COLO668 (cell line): ENCODE measurements around the gene TRAK1.
A peak's percentile ranks its signal among the peaks of the same experiment; 100 is the strongest.

Experiments
- DNase-seq: peaks from one replicate; lab custom pipeline; 2025; ENCODE audit not compliant: unreplicated experiment; lab: John Stamatoyannopoulos, UW

The TRAK1 gene

GRCh38 chr3:42176242-42177034, 85.3 kb downstream of the TRAK1 start:
- DNase-seq: no peak

GRCh38 chr3:42177068-42177800, 86.1 kb downstream of the TRAK1 start:
- no peak for DNase-seq

DNA sequence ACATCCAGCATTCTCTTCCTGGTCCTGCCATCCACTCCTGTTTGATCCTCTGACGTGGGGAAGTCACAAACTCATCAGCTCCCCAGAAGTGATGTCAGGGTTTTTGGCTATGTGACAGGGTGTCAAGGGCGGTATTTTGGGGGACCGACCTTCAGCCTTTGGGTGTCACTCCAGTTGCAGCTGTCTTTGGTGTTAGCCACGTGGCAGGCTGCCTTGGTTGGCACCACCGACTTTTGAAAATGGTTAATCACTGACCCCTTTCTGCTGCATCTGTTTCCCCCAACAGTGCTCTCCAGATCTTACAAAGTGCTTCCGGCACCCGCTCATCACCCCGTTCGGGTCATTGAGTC, 86.6 kb downstream of the TRAK1 start:
- DNase-seq: no peak

DNA sequence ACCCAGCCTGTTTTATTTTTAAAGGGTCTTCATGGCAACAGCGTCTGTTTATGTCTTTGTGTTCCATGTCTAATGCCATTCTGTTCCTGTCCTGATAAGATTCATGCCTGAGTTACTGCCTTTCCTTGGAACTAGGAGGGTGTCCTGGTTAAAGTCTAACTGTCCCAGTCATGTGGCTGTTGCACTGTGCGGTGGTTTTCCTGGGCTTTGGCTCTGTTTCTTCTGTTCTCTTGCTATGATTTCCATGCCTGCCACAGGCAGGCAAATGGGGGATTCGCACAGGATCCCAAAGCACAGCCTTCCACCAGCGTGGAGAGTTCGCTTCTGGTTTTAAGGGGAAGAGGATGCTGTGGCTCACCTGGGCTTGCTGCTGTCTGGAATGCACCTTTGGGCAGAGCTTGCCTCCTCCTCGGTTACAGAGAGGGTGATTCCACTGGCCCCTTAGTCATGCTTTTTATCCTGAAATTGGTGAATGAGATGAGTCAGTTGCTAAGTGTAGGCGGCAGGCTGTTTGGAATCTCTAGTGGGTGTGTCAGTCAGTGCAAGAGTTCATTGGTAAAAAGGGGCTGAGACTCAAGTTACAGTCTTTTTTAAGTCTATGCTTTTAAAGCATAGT, 88.1 kb downstream of the TRAK1 start:
- no peak for DNase-seq

GRCh38 chr3:42180901-42181300, 89.7 kb downstream of the TRAK1 start:
- no peak for DNase-seq

- DNase-seq: no peak
Observed at GRCh38 chr3:42182555-42182954, 91.4 kb downstream of the TRAK1 start.

DNA sequence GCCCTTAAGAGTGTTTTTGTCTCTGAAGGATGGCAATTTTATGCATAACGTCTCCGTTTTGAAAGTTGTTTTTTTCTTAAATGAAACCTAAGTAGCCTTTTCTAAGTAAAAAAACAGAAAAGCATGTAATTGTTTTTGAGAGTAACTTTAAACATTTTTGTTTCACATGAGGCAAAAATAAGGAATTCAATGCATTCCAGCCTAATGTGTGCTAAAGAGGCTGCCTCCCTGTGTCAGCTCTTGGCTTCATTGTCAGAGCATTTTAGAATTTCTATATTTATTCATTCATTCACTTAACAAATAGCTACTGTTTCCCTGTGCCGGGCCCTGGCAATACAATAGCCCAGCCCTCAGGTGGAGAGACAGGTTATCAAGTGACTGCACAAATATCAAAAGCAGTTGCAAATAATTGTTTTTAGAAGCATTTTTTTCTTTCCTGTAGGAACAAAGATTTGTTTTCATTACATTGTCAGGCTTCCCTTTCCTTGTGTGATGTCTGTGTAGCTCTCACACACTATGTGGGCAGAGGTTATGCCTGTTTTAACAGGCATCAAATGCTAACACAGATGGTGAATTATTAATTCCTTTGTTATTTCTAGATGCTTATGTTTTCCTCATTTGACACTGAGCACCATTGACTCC, 93.0 kb downstream of the TRAK1 start:
- no peak for DNase-seq

DNA sequence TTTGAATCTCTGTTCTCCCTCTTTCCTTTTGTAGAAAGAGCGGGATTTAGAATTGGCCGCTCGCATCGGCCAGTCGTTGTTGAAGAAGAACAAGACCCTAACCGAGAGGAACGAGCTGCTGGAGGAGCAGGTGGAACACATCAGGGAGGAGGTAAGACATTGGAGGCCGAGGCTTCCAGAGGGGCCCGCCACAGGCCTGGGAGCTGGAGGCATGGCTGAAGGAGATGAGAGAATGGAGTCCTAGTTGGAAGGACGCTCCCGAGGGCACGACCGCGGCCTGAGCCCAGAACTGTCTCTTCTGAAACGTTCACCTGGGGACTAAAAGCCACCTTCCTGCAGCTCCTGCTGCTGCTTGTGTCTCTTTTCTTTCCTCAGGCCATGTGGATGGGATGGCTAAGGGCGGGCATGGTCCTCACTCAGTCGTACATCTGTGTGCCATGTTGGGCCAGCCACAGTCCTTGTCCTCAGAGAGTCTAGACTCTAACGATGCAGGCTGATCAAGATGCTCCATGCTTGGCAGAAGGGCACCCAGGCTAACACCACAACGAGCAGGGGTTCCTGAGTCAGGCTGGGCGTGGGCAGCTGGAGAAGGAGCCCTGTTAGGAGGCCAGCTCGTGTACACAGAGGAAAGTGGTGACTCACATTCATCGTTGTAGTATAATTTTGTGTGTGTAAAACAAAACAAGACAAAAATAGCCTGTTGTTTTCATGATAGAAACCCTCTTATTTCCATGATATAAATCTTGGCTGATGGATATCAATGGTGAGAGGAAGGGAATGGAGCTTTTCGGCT, 93.7 kb downstream of the TRAK1 start:
- no peak for DNase-seq

DNA sequence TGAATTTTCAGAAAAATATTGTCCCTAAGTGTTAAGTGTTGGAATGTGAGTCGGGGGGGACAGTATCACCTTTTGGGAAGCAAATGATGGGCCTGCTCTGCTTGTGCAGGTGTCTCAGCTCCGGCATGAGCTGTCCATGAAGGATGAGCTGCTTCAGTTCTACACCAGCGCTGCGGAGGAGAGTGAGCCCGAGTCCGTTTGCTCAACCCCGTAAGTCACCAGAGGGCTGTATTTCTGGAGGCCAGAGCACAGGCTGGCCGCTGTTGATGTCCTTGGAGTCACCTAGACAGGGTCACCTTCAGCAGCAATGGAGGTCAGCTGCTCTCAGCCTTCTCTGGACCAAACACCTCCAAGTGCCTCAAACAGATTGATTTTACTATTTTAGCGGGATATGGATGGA, 96.8 kb downstream of the TRAK1 start:
- DNase-seq: no peak

- no peak for DNase-seq
Observed at GRCh38 chr3:42188376-42188775, 97.2 kb downstream of the TRAK1 start.

DNA sequence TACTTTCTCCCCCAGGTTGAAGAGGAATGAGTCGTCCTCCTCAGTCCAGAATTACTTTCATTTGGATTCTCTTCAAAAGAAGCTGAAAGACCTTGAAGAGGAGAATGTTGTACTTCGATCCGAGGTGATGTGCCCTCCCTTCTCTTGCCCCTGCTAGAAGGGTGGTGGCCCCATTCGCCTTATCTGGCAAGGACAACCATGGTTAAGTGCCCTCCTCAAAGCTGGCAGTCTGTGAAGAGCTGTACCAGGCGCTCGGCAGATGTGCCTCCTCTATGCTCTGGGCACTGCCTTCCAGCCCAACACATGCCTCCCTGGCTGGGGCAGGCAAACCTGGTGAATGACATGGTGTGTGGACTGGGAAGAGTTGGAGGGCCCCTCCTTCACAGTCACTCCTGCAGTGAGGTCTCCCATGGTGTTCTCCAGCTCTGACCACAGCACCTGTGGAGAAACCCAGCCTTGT, 97.9 kb downstream of the TRAK1 start:
- DNase-seq: no peak

DNA sequence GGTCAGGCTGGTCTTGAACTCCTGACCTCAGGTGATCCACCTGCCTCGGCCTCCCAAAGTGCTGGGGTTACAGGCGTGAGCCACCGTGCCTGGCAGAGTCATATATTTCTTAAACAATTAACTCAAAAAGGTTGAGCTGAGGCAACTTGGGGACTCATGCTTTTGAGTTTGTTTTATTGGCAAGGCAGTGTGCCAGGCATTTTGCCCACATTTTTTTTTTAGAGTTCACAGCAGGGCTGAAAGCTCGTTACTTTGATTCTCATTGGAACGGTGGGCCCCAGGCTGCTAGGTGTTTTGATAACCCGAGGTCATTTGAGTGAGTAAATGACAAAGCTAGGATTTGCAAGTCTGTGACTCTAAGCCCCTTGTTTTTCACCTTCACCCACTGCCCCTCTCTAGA, 98.6 kb downstream of the TRAK1 start:
- no peak for DNase-seq

DNA sequence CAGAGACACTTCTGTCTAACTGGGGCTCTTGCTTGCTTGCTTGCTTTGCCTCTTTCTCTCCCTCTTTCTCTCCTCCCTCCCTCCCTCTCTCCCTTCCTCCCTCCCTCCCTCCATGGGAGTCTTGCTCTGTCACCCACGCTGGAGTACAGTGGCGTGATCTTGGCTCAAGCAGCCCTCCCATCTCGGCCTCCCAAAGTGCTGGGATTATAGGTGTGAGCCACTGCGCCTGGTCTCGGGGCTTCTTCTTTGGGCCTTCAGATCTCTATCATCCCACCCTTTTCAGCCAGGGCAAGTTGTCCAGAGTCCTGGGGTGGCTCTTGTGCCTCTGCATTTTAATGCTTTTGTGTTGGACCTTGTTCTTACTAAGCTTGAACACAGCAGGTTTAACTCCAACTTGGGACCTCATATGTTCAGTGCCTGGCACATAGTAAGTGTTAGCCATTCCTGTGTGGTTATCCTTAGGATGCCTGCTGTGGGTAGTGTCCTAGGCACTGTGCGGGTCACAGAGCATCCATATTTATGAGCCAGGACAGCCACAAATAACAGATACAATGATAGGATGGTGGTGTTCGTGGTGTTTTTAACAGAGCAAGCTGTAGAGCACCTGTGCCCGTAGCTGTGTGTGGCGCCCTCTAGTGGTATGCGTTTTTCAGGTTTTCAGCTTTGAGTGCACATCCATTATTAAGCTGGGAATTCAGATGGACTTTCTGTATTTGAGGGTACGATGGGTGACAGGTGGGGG, 99.7 kb downstream of the TRAK1 start:
- peak; percentile 51 for DNase-seq

- DNase-seq: no peak
Observed at GRCh38 chr3:42191443-42191747, 100.2 kb downstream of the TRAK1 start.

DNA sequence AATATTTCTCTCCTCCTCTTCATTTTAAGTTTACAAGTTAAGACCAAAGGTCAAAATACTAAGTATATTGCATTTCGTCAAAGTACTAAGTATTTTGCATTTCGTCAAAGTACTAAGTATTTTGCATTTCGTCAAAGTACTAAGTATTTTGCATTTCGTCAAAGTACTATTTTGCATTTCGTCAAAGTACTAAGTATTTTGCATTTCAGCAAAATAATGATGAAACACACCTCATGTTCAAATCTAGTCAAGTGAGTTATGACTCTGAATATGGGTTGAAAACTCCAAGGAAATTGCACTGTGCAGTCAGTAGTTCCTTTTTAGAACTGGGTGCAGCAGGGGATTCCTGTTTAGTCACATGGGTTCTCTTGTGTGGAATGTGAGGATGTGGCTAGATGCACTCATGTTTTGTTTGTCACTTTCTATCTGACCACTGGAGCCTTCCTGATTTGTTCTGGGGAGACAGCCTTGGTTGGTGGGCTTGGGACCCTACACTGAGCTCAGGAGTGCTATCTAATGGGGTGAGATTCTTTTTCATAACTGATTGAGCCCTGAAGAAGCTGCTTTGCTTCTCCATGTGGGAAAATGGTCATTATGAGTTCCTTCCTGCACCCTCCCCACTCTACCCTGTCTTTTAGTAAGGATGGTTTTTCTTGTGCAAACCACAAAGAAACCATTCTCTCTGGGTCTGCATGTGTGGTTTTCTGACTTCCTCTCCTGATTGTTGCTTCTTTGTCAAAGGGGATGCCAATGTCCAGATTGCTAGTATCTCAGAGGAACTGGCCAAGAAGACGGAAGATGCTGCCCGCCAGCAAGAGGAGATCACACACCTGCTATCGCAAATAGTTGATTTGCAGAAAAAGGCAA, 101.4 kb downstream of the TRAK1 start:
- no peak for DNase-seq

DNA sequence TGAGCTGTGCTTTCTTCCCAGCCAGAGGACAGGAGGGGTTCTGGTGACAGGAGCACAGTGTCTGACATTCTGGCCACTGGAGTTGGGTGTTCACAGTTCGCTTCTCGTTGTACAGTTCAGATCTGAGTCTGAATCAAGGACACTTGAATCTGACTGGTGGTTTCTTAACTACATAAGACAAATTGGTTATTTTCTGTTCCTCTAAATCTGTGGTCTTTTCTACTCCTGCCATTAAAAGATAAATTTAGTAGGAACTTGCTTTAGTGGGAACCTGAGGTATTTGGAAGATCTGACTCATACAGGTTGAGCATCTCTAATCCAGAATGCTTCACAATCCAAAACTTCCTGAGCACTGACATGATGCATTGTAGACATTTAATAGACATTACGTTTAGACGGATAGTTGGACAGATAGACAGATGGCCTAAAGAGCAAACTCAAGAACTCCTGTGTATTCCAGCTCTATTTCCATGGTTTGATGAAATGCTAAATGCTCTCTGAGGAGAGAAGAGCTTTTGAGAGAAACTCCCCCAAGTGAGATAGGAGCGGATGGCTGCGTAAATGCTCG, 103.9 kb downstream of the TRAK1 start:
- no peak for DNase-seq

DNA sequence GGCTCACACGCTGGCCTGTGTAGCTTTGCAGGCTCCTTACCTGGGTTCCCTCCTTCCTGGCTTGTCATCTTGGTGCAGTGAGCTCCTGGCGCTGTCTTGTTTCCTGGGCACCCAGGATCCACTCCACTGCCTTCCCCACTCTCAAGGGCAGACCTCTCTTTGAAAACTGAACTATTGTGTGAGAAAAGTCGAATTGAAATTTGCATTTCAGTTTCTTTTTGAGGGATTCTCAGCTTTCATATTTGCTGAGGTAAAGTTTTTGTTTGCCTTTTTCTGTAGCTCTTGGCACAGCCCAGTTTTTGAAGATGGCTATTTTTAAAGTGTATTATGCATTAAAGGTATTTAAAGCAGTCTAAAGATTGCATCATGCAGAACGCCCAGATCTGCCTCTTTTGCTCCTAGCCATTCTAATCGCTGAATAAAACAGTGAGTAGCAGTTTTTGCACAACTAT, 104.7 kb downstream of the TRAK1 start:
- no peak for DNase-seq

DNA sequence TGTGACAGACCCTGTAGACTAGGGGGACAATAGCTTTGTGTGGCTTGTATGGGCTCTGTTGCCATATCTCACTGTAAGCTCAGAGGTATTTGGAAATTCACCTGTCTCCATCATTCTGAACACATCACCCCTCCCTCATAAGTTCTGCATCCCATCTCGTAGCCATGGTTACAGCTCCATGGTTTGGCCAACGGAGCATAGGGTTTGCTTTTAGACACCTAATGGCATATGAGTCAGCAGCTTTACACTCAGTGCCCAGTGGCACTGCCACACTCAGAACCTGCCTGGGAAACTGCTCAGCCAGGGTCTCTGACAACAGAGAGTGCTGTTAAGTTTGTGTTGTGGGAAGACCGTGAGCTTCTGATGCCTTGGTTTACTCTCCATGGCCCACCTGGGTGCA, 107.6 kb downstream of the TRAK1 start:
- DNase-seq: no peak
